HCT116 (cell line): ENCODE measurements around the gene PPP1R3C.

ENCODE experiments used
- JUND ChIP-seq: IDR thresholded peaks from 2 replicates; pipeline ENCODE4 v1.6.1; 2012
- POLR2AphosphoS5 ChIP-seq: IDR thresholded peaks from 2 replicates; pipeline ENCODE4 v1.6.1; 2011; ENCODE audit warnings: mild to moderate bottlenecking, low read depth, low read length, moderate library complexity
- TF ChIP-seq, protein P1 (sequence below): IDR thresholded peaks from 2 replicates; pipeline ENCODE4 v1.6.1; 2012

DNA sequence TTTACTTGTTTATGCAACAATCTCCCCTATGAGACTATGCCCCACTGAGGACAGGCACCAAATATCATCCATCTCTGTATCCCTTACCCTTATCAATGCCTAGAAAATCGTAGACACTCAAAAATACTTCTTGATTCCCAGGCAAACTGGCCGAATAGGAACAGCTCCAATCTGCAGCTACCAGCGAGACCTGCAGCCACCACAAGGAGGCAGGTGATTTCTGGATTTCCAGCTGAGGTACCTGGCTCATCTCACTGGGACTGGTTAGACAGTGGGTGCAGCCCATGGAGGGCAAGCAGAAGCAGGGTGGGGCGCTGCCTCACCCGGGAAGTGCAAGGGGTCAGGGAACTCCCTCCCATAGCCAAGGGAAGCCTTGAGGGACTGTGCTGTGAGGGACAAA, 10.8 kb upstream of the PPP1R3C start:
- TF ChIP-seq POLR2AphosphoS5 (no peak), JUND (no peak)
- TF ChIP-seq, protein P1, sequence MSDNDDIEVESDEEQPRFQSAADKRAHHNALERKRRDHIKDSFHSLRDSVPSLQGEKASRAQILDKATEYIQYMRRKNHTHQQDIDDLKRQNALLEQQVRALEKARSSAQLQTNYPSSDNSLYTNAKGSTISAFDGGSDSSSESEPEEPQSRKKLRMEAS, result no peak
